GM23338 (cell line): ENCODE results near the gene GPR142. TPM values are rescaled to one million over a fixed set of nuclear protein-coding genes. Genes with fewer than 3 reads are reported as not detected.

Source experiments
- ATAC-seq: fragments of 200-7000 bp; cut with Tn5 transposase; 3 replicates; pipeline ENCODE4 v1.9.1; 2020
- DNase-seq: peaks from one replicate; pipeline ENCODE4 v3.0.0-alpha.2; 2015; ENCODE audit warnings: low spot score
- H2AFZ ChIP-seq: fragments of 200-600 bp; sonication (generic); 2 replicates; pipeline ENCODE4 v1.8.0; 2016; ENCODE audit warnings: antibody characterized with exemption, mild to moderate bottlenecking, moderate library complexity
- H3F3A ChIP-seq: fragments of 200-600 bp; sonication (generic); replicated peaks from 2 replicates; pipeline ENCODE4 v1.8.0; 2017; ENCODE audit warnings: antibody characterized with exemption, mixed run types, low read depth
- H3K27ac ChIP-seq: fragments of 200-600 bp; sonication (generic); 2 replicates; pipeline ENCODE4 v1.6.1; 2016; ENCODE audit warnings: low read depth
- H3K27me3 ChIP-seq: fragments of 200-600 bp; sonication (generic); 2 replicates; pipeline ENCODE4 v1.8.0; 2016; ENCODE audit warnings: mild to moderate bottlenecking, mixed run types, moderate library complexity; ENCODE audit not compliant: insufficient read depth
- H3K36me3 ChIP-seq: fragments of 200-600 bp; sonication (generic); 2 replicates; pipeline ENCODE4 v1.8.0; 2016; ENCODE audit warnings: mild to moderate bottlenecking; ENCODE audit not compliant: insufficient read depth
- H3K4me1 ChIP-seq: fragments of 200-600 bp; sonication (generic); 2 replicates; pipeline ENCODE4 v1.8.0; 2016; ENCODE audit warnings: mild to moderate bottlenecking, moderate library complexity; ENCODE audit not compliant: insufficient read depth
- H3K4me2 ChIP-seq: fragments of 200-600 bp; sonication (generic); 2 replicates; pipeline ENCODE4 v1.7.1; 2017; ENCODE audit warnings: mixed run types
- H3K4me3 ChIP-seq: fragments of 200-600 bp; sonication (generic); 2 replicates; pipeline ENCODE4 v1.6.1; 2016; ENCODE audit warnings: mixed run types
- H3K79me2 ChIP-seq: fragments of 200-600 bp; sonication (generic); replicated peaks from 2 replicates; pipeline ENCODE4 v1.8.0; 2017; ENCODE audit warnings: mild to moderate bottlenecking; ENCODE audit not compliant: insufficient read depth
- H3K9me2 ChIP-seq: fragments of 200-600 bp; sonication (generic); 2 replicates; pipeline ENCODE4 v1.8.0; 2017; ENCODE audit not compliant: insufficient read depth
- H4K20me1 ChIP-seq: fragments of 200-600 bp; sonication (generic); replicated peaks from 2 replicates; pipeline ENCODE4 v1.8.0; 2017; ENCODE audit warnings: mild to moderate bottlenecking; ENCODE audit not compliant: insufficient read depth
- H3K27ac Mint-ChIP-seq: 2 replicates; pipeline ENCODE4 v1.8.0; 2020; ENCODE audit warnings: inconsistent platforms, mild to moderate bottlenecking, moderate library complexity, mixed read lengths
- H3K27me3 Mint-ChIP-seq: 3 replicates; pipeline ENCODE4 v1.8.0; 2022; ENCODE audit warnings: low read depth, mild to moderate bottlenecking, moderate library complexity, mixed read lengths, inconsistent platforms; ENCODE audit not compliant: insufficient read depth, poor library complexity
- H3K36me3 Mint-ChIP-seq: 3 replicates; pipeline ENCODE4 v1.8.0; 2021; ENCODE audit warnings: low read depth, mild to moderate bottlenecking, inconsistent platforms, moderate library complexity, mixed read lengths
- H3K4me1 Mint-ChIP-seq: 3 replicates; pipeline ENCODE4 v1.8.0; 2020; ENCODE audit warnings: mild to moderate bottlenecking, inconsistent platforms, mixed read lengths
- H3K4me3 Mint-ChIP-seq: 3 replicates; pipeline ENCODE4 v1.8.0; 2021; ENCODE audit warnings: moderate library complexity, mild to moderate bottlenecking, inconsistent platforms, mixed read lengths
- H3K9me3 Mint-ChIP-seq: 3 replicates; pipeline ENCODE4 v1.8.0; 2020; ENCODE audit warnings: moderate library complexity, mild to moderate bottlenecking, inconsistent platforms, mixed read lengths
- CREB1 ChIP-seq: fragments of 250-450 bp; sonication (Bioruptor Pico); IDR thresholded peaks from 2 replicates; pipeline ENCODE4 v1.5.0; 2020; ENCODE audit warnings: low read depth, mild to moderate bottlenecking, moderate library complexity
- ETS1 ChIP-seq: IDR thresholded peaks from 2 replicates; pipeline ENCODE4 v1.6.1; 2016; ENCODE audit warnings: antibody characterized with exemption
- JUNB ChIP-seq: IDR thresholded peaks from one replicate; pipeline ENCODE4 v1.6.1; 2016; ENCODE audit warnings: antibody characterized with exemption; ENCODE audit not compliant: unreplicated experiment
- NANOG ChIP-seq: IDR thresholded peaks from 2 replicates; pipeline ENCODE4 v1.6.1; 2016; ENCODE audit warnings: antibody characterized with exemption, borderline replicate concordance
- POLR2AphosphoS5 ChIP-seq: IDR thresholded peaks from 2 replicates; pipeline ENCODE4 v1.6.1; 2016; ENCODE audit warnings: antibody characterized with exemption, low read depth
- STAT1 ChIP-seq: IDR thresholded peaks from one replicate; pipeline ENCODE4 v1.6.1; 2016; ENCODE audit warnings: antibody characterized with exemption; ENCODE audit not compliant: unreplicated experiment
- ZNF462 ChIP-seq: fragments of 250-450 bp; sonication (Bioruptor Pico); IDR thresholded peaks from 2 replicates; pipeline ENCODE4 v1.5.0; 2020; ENCODE audit warnings: mild to moderate bottlenecking, moderate library complexity
- polyA plus RNA-seq: library from polyadenylated mRNA; unstranded; fragments of >200 nt; fragmentation: Nextera tagmentation; extraction: Ambion mirVana; gene quantifications from 2 replicates; pipeline ENCODE4 v1.2.1, GENCODE V29; 2016
- total RNA-seq: library from RNA; depleted of rRNA; stranded (reverse); fragments of >200 nt; shearing (Covaris generic); gene quantifications from 2 replicates; pipeline ENCODE4 v1.2.3, GENCODE V29; 2014

The GPR142 gene
- total and polyA plus RNA-seq, 2 experiments from 2014 or later, result not detected

- Histone ChIP-seq H3K4me3 (no peak overlapping the region), H3F3A (no peaks in the 10 kb centered on the region), H2AFZ (0 out of 2 replicates have a peak overlapping the region, but pooled peaks have one; percentile 87), H3K79me2 (no peaks in the 10 kb centered on the region), H3K4me2 (peak overlapping the region; percentile 78), H3K36me3 (no peaks in the 10 kb centered on the region), H3K4me1 (peaks cover 14% of the 10 kb centered on the region), H3K27me3 (peaks cover 3% of the 10 kb centered on the region), H3K27ac (no peak overlapping the region), H3K9me2 (no peaks in the 10 kb centered on the region), H4K20me1 (no peaks in the 10 kb centered on the region)
- peak overlapping the region; percentile 72; the same call in 1 of the 3 replicates for H3K4me3 Mint-ChIP-seq
- H3K27ac Mint-ChIP-seq, result peak overlapping the region; percentile 84; the same call in 1 of the 2 replicates
- TF ChIP-seq NANOG, result no peak
- no peak for TF ChIP-seq STAT1
- TF ChIP-seq ETS1, result no peak
- no peak for TF ChIP-seq CREB1 (CRISPR knock-in tag)
- TF ChIP-seq ZNF462 (CRISPR knock-in tag), result no peak
- TF ChIP-seq JUNB, result no peak
- no peak for TF ChIP-seq POLR2AphosphoS5
- ATAC-seq (no peak), DNase-seq (no peak)
- H3K36me3 Mint-ChIP-seq, result peaks cover 6% of the 10 kb centered on the region; the same call in 2 of the 3 replicates
- peaks cover 22% of the 10 kb centered on the region for H3K27me3 Mint-ChIP-seq
- no peaks in the 10 kb centered on the region for H3K9me3 Mint-ChIP-seq
- H3K4me1 Mint-ChIP-seq, result peaks cover 33% of the 10 kb centered on the region
Observed at GRCh38 chr17:74362810-74363498, 4.4 kb upstream of the GPR142 start.
